WERI-Rb-1 (cell line): ENCODE measurements around the gene CELF2.

Experiments
- DNase-seq: peaks from one replicate; pipeline ENCODE4 v3.0.0-alpha.2; 2020
- H3K27ac ChIP-seq: fragments of 250-450 bp; sonication (Bioruptor Pico); 2 replicates; pipeline ENCODE4 v1.5.1; 2020; ENCODE audit warnings: mild to moderate bottlenecking, moderate library complexity
- H3K27me3 ChIP-seq: fragments of 250-450 bp; sonication (Bioruptor Pico); 2 replicates; pipeline ENCODE4 v1.5.1; 2021; ENCODE audit warnings: mild to moderate bottlenecking, low read depth, moderate library complexity; ENCODE audit not compliant: insufficient read depth, severe bottlenecking
- H3K36me3 ChIP-seq: fragments of 250-450 bp; sonication (Bioruptor Pico); 2 replicates; pipeline ENCODE4 v1.5.1; 2020; ENCODE audit warnings: mild to moderate bottlenecking, moderate library complexity
- H3K4me3 ChIP-seq: 2 replicates; pipeline ENCODE4 v1.5.1; 2011; ENCODE audit warnings: low read depth, mild to moderate bottlenecking, control low read depth, low read length
- H3K9me3 ChIP-seq: fragments of 250-450 bp; sonication (Bioruptor Pico); 2 replicates; pipeline ENCODE4 v1.5.1; 2021; ENCODE audit warnings: mild to moderate bottlenecking, moderate library complexity; ENCODE audit not compliant: severe bottlenecking
- TF ChIP-seq, protein P1 (sequence below): IDR thresholded peaks from 2 replicates; pipeline ENCODE4 v1.5.1; 2011; ENCODE audit warnings: low read depth, mild to moderate bottlenecking, control low read depth, inconsistent platforms, low read length

CELF2 gene

DNA sequence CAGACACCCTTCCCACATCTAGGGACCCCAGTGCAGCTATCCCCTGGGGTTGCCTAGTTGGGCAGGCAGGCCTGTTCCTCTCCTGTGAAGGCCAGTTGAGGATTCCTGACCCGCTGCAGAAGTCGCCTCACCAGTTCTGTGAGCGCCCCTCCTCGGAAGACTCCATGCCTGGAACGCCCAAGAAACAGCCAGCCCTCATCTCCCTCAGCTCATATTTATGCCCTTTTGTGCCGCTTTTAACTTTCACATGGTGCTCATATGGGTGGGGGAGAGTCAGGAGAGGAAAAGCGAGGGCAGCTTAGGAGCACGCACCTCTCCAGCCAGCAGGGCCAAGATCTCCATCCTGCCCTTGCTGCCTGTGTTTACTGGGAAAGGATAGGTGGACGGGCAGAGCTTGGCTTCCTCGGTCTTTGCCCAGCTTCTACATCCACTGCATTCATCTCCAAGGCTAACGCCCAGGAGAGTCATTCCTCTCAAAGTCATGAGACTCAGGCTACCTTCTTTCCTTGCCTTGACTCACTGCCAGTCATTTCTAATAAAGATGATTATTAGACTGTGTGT is 307.2 kb downstream of the CELF2 start:
- no peak overlapping the region for H3K4me3 ChIP-seq
- DNase-seq, result no peak
- TF ChIP-seq, protein P1, sequence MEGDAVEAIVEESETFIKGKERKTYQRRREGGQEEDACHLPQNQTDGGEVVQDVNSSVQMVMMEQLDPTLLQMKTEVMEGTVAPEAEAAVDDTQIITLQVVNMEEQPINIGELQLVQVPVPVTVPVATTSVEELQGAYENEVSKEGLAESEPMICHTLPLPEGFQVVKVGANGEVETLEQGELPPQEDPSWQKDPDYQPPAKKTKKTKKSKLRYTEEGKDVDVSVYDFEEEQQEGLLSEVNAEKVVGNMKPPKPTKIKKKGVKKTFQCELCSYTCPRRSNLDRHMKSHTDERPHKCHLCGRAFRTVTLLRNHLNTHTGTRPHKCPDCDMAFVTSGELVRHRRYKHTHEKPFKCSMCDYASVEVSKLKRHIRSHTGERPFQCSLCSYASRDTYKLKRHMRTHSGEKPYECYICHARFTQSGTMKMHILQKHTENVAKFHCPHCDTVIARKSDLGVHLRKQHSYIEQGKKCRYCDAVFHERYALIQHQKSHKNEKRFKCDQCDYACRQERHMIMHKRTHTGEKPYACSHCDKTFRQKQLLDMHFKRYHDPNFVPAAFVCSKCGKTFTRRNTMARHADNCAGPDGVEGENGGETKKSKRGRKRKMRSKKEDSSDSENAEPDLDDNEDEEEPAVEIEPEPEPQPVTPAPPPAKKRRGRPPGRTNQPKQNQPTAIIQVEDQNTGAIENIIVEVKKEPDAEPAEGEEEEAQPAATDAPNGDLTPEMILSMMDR, result no peak
- H3K9me3 ChIP-seq, result no peaks in the 10 kb centered on the region
- H3K27me3 ChIP-seq, result no peaks in the 10 kb centered on the region
- H3K36me3 ChIP-seq, result no peaks in the 10 kb centered on the region
- H3K27ac ChIP-seq, result no peak overlapping the region

GRCh38 chr10:11325817-11326216 is 308.1 kb downstream of the CELF2 start:
- Histone ChIP-seq H3K4me3 (no peak overlapping the region), H3K36me3 (no peaks in the 10 kb centered on the region), H3K9me3 (no peaks in the 10 kb centered on the region), H3K27ac (no peak overlapping the region), H3K27me3 (no peaks in the 10 kb centered on the region)
- TF ChIP-seq, protein P1, result no peak
- no peak for DNase-seq

DNA sequence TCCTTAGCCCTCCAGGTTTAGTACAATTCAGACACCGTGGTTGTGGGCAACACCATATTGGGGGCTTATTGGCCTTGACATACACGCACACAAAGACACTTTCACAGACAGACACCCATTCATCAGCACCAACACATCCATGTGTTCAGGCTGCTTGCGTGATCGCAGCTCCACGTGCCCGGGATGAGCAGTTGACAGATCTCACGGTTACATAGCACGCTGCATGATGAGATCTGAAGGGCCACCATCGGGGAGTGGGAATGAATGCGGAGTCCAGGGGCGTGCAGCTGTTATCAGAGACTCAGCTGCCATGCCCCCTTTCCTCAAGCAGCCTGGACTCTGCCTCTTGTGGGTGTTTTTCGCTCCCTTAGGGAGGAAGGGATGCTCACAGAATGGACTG is 308.6 kb downstream of the CELF2 start:
- Histone ChIP-seq H3K36me3 (no peaks in the 10 kb centered on the region), H3K4me3 (no peak overlapping the region), H3K27ac (no peak overlapping the region), H3K27me3 (no peaks in the 10 kb centered on the region), H3K9me3 (no peaks in the 10 kb centered on the region)
- TF ChIP-seq, protein P1, result no peak
- DNase-seq, result no peak

DNA sequence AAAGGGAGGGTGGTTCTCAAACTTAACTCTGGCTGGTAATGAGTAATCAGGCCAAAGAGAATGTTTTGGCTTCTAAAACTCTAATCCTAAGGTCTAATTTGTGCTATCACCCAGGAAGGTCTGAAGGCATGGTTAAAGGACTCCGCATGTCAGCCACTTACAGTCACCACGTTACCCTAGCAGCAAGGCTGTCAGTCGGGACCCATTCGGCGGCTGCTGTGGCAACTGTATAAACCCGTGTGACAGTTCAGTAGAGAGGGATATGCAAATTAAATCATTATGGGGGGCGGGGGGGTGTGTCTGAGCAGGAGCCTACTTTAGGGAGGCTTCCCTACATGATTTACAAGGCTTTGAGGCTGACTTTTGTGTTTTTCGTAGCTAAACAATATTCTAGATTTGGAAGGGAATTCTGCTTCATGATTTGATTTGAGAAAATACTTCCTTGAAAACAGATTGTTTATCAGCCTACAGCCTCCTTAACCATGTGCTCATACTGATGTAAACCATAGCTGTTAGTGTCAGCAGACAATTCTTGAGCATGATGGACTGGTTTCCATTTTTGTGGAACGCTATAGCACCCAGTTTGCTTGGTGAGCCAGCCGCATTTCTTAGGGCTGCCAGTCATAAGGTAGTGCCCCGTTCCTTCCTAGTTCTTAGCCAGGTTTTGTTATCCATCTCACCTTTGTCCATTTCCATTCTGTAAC is 309.4 kb downstream of the CELF2 start:
- Histone ChIP-seq H3K27me3 (no peaks in the 10 kb centered on the region), H3K4me3 (no peak overlapping the region), H3K27ac (no peak overlapping the region), H3K9me3 (no peaks in the 10 kb centered on the region), H3K36me3 (no peaks in the 10 kb centered on the region)
- DNase-seq, result no peak
- TF ChIP-seq, protein P1, result no peak

- no peak for DNase-seq
- Histone ChIP-seq H3K27me3 (no peaks in the 10 kb centered on the region), H3K9me3 (no peaks in the 10 kb centered on the region), H3K27ac (no peak overlapping the region), H3K4me3 (no peak overlapping the region), H3K36me3 (no peaks in the 10 kb centered on the region)
- TF ChIP-seq, protein P1, result no peak
Measured at GRCh38 chr10:11328264-11329061, 310.8 kb downstream of the CELF2 start.
